Medulla oblongata (tissue), 1 donor: ENCODE data around the gene CCDC82.

Experiments used
- DNase-seq: peaks from one replicate; pipeline ENCODE4 v3.0.0-alpha.2; 2015; ENCODE audit errors: extremely low spot score

CCDC82 gene

GRCh38 chr11:96329419-96329818 is 60.3 kb downstream of the CCDC82 start:
- DNase-seq = no peak

- DNase-seq = no peak
These were observed 61.2 kb downstream of the CCDC82 start for GRCh38 chr11:96328395-96329010.

GRCh38 chr11:96326959-96327358 is 62.8 kb downstream of the CCDC82 start:
- no peak for DNase-seq

- DNase-seq = no peak
These were observed 64.8 kb downstream of the CCDC82 start for GRCh38 chr11:96324912-96325311.

- no peak for DNase-seq
These were observed 66.1 kb downstream of the CCDC82 start for GRCh38 chr11:96323642-96323985.

- DNase-seq = no peak
These were observed 66.7 kb downstream of the CCDC82 start for GRCh38 chr11:96322775-96323641.

GRCh38 chr11:96321091-96321490 is 68.6 kb downstream of the CCDC82 start:
- no peak for DNase-seq

GRCh38 chr11:96319898-96320656 is 69.6 kb downstream of the CCDC82 start:
- DNase-seq = no peak

- no peak for DNase-seq
These were observed 70.9 kb downstream of the CCDC82 start for GRCh38 chr11:96318850-96319249.

- DNase-seq = no peak
These were observed 71.3 kb downstream of the CCDC82 start for GRCh38 chr11:96318399-96318798.

- DNase-seq = no peak
These were observed 71.7 kb downstream of the CCDC82 start for GRCh38 chr11:96317985-96318384.

- DNase-seq = peak; percentile 72
These were observed 72.1 kb downstream of the CCDC82 start for GRCh38 chr11:96317571-96317970.

- DNase-seq = no peak
These were observed 72.8 kb downstream of the CCDC82 start for GRCh38 chr11:96316869-96317268.

- DNase-seq = no peak
These were observed 74.2 kb downstream of the CCDC82 start for GRCh38 chr11:96315476-96315875.

GRCh38 chr11:96314326-96315020 is 75.2 kb downstream of the CCDC82 start:
- DNase-seq = no peak

GRCh38 chr11:96313163-96313562 is 76.5 kb downstream of the CCDC82 start:
- DNase-seq = no peak

GRCh38 chr11:96311120-96311568 is 78.6 kb downstream of the CCDC82 start:
- no peak for DNase-seq

GRCh38 chr11:96310236-96310635 is 79.5 kb downstream of the CCDC82 start:
- DNase-seq = no peak

- no peak for DNase-seq
These were observed 80.1 kb downstream of the CCDC82 start for GRCh38 chr11:96309643-96310017.

GRCh38 chr11:96309016-96309642 is 80.6 kb downstream of the CCDC82 start:
- no peak for DNase-seq

GRCh38 chr11:96307776-96308140 is 82.0 kb downstream of the CCDC82 start:
- DNase-seq = peak; percentile 41
